Right ventricle myocardium superior (tissue), 1 donor: ENCODE results near the gene OR2B3. TPM values are rescaled to one million over a fixed set of nuclear protein-coding genes. Genes with fewer than 3 reads are reported as not detected.

Experiments
- total RNA-seq: library from RNA; stranded (reverse); fragmentation: NEBNext Ultra II Directional; extraction: Animal tissue kit (Norgen Biotek cat#: 25700); gene quantifications from one replicate; pipeline ENCODE4 v1.2.1, GENCODE V29; 2021
- donor health status: DM: no; HTN: yes; CAD: no; lungs with severe emphysema.

Gene OR2B3
- total RNA-seq, 1 donor from 2014 or later, result not detected

Other genes starting within 250 kb of the OR2B3 start
- 15.7 TPM for gene TRIM27, start 163.3 kb downstream of the OR2B3 start, total RNA-seq
- 0.08 TPM for gene ZNF311, start 82.0 kb downstream of the OR2B3 start, total RNA-seq
- gene OR2W1, start 42.1 kb downstream of the OR2B3 start, total RNA-seq, result not detected
- gene OR2J1, start 12.2 kb upstream of the OR2B3 start, total RNA-seq, result not detected
- gene OR2J3, start 20.7 kb upstream of the OR2B3 start, total RNA-seq, result not detected
- not detected for gene OR2J2, start 83.6 kb upstream of the OR2B3 start, total RNA-seq
- not detected for gene OR14J1, start 214.4 kb upstream of the OR2B3 start, total RNA-seq